ENCODE results near the gene N4BP2. TPM values are rescaled to one million over a fixed set of nuclear protein-coding genes. Genes with fewer than 3 reads are reported as not detected.

The N4BP2 gene
- total RNA-seq, 1 donor from 2014 or later = 8.9 TPM

DNA sequence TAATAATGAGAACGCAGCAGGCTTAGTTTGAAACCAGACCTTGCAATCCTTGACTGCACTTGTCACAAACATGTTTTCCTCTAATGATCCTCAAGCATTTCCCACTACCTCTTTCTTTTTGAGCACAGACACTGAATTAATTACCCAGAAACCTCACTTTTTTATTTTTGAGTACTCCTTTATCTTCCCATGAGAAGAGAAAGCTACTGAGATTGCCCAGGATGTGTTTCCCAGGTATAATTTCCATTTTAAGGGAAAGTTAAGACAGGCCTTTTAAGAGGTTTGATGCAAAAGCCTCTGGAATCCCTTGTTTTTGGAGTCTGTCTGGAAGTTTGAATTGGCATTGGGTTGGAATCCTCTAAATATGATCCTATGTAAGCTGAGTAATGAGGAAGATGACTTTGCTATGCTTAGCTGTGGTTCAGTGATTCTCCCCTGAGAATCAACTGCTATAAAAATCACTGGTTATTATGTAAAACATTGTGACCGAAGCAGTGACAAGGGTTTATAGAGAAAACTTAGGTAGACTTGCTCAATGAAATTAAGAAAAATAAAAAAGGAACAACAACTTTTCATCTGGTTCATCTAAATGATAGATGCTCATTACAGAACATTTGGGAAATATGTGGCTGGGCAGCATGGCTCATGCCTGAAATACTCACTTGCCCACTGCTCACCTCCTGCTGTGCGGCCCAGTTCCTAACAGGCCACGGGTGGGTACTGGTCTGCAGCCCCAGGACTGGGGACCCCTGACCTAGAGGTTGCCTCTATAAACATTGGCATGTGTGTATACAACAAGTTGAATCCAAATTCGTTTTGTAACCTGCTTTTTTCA lies 129.4 kb downstream of the N4BP2 start:
- intact Hi-C loops (cut with DNase I) = no loop called here
- DNase-seq (ENCODE audit: low spot score) (no peak), ATAC-seq (no peak)

DNA sequence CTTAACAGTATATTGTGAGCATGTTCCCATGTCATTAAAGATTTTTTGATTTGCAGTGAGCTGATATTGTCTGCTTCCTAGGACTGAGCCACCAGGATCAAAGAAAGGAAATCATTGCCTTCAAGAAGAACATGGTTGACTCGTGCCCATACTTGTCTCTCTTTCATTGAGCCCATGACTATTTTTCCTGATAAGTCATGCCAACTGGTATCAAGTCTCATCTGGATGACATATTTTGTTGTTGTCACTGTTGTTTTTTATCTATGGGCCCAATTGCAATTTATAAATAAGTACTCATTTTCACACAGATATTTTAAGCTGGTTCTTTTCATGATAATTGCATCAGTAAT lies 130.0 kb downstream of the N4BP2 start:
- intact Hi-C loops (cut with DNase I) = no loop called here
- DNase-seq (ENCODE audit: low spot score) (no peak), ATAC-seq (no peak)

DNA sequence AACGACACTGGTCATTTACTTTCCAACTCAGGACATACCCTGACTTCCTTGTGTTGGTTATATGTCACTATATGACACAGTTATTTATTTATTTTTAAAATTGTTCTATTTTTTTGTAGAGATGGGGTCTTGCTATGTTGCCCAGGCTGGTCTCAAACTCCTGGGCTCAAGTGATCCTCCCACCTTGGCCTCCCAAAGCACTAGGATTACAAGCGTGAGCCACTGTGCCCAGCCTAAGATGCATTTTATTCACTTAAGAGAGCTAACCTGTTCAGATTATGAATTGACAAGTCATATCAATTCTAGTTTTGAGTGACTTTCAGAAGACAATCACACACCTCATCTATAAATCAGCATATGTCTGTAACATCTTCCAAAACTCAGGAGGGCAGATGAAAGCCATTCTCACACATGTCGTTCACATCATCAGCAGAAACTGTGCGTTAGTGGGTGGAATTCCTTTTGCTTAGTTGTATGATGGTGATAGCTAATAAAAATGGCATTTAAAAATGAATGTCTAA lies 130.8 kb downstream of the N4BP2 start:
- ATAC-seq (no peak), DNase-seq (ENCODE audit: low spot score) (no peak)
- intact Hi-C loops (cut with DNase I) = no loop called here

DNA sequence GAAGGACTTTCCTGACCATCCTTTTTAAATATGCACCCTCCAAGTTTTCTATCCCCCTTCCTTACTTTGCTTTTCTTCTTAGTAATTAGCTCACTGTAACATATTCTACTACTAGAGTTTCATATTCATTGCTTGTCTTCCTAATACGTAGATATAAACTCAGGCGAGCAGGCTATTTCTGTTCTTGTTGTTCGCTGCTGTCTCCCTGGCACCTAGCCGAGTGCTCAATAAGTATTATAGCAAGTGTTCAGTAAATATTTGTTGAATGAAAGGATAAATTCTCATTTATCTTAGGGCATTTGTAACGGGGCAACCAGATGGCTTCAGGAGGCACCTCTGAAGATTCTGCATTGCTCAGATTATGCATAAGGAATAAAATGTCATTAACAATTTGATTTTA lies 133.4 kb downstream of the N4BP2 start:
- DNase-seq (ENCODE audit: low spot score) = no peak
- no peak for ATAC-seq
- intact Hi-C loops (cut with DNase I) = no loop called here

GRCh38 chr4:40190465-40190864 lies 133.8 kb downstream of the N4BP2 start:
- DNase-seq (ENCODE audit: low spot score) (no peak), ATAC-seq (no peak)
- intact Hi-C loops (cut with DNase I) = no loop called here

- DNase-seq (ENCODE audit: low spot score) (no peak), ATAC-seq (no peak)
- intact Hi-C loops (cut with DNase I) = no loop called here
Measured at GRCh38 chr4:40190880-40191815, 134.5 kb downstream of the N4BP2 start.

DNA sequence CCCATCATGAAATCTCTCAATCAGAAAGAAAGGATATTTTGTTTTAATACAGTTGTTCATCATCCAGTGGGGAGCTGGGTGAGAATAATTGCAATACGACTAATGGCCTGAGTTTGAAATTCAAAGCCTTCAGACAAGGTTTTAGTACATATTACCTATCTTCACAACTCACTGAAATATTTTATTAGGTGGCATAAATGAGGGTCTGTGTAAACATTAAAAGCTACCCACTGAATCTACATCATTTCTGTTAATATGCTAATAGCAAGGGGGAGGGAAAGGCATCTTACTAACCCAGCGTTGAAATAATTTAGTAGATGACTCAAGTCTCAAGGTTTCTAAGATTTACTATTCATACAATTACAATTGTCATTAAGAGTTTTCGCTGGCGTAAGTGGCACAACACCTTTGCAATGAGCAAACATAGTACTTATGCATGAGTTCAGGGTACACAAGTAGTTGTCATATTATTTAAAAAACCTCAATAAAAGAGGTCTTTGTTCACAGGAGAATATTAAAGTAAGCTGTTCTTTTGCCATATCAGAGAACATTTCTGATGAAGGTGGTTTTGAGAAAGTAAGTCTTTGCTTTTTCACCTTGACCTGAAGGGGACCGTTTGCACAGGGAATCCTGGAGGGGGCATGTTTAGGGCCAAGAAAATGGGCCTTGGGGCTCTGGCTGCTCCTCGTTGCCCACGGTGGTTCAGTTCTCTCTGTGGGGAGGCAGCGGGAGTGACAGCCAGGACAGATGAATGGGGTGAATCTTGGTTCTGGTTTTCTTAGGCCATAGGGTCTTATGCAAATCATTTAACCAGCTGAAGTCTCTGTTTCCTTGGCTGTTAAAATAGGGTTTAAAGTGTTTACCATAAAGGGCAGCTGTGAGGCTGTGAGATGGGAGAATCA lies 135.7 kb downstream of the N4BP2 start:
- intact Hi-C loops (cut with DNase I) = no loop called here
- no peak for DNase-seq (ENCODE audit: low spot score)
- no peak for ATAC-seq

DNA sequence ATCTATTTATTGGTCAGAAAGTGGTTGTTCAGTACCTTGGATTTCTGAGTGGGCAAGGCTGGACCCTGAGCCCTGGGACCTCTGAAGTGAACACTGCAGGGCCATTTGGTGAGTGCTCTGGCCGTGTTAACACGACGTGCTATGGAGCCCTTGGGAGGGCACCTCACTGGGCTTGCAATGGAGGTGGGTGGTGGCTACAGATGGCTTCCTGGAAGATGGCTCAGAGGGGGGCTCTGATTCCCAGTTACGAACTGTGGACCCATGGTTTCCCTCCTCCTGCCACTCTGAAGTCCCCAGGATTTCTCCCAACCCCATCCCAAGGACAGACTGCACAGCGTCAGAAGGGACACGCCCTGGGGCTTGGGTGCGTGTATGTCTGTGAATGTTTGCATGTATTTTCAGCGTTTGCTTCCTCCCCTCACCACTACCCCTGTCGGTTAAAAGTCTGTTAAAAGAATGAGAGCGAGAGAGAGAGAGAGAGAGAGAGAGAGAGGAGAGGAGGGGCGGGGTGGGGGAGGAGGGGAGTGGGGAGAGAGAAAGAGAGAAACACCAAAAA lies 136.4 kb downstream of the N4BP2 start:
- ATAC-seq (no peak), DNase-seq (ENCODE audit: low spot score) (no peak)
- intact Hi-C loops (cut with DNase I) = no loop called here

GRCh38 chr4:40193578-40193977 lies 136.9 kb downstream of the N4BP2 start:
- intact Hi-C loops (cut with DNase I) = no loop called here
- ATAC-seq = no peak
- no peak for DNase-seq (ENCODE audit: low spot score)

- intact Hi-C loops (cut with DNase I) = no loop called here
- DNase-seq (ENCODE audit: low spot score) = no peak
- ATAC-seq = no peak
Measured at GRCh38 chr4:40194602-40195161, 138.0 kb downstream of the N4BP2 start.

DNA sequence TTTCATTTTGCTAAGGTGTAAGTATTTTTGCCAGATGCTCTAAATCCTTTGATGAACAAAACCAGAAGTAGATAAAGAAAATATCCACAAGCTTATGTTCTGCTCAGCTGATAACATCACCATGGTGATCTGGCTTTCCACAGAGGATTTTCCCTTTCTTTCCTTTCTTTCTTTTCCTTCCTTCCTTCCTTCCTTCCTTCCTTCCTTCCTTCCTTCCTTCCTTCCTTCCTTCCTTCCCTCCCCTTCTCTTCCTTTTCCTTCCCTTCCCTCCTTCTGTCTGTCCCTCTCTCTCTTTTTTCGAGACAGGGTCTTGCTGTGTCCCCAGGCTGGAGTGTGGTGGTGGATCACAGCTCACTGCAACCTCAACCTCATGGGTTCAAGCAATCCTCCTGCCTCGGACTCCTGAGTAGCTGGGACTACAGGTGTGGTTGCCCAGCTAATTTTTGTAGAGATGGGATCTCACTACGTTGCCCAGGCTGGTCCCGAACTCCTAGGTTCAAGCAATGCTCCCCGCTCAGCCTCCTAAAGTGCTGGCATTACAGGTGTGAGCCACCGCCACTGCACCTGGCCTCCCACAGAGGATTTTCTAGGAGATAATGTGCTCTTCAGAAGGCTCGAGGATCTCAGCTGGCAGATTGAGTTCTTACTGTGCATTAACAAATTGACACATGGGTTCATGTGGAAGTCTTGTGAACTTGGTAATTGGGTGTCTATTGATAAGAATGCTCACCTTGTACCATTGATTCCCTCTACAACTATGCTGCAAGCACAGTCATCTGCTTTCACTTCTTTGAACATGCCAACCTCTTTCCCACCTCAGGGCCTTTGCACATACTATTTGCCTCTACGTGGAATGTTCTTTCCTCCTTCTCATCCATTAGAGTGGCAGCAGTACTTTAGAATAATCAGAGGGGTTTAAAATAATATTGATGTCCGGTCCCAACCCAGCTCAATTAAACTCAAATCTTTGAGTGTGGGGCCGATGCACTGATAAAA lies 138.8 kb downstream of the N4BP2 start:
- intact Hi-C loops (cut with DNase I) = no loop called here
- ATAC-seq (no peak), DNase-seq (ENCODE audit: low spot score) (no peak)

DNA sequence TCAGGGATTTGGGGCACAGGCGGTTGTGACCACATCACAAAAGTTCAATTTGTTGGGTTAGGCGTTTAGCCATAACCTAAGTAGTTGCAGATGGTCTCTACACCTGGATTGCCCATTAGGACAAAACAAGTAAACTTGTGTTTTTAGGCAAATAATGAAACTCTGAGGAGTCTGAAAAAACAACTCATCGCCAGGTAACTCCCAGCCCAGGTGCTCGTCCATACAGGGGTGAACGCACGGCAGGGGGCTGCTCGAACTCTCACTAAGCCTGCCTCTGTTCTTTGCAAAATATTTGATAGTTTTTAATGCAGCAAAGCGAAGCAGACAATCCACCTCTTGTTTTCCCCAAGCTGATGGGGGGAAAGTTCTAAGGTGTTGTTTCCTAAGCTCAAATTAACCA lies 139.6 kb downstream of the N4BP2 start:
- intact Hi-C loops (cut with DNase I) = no loop called here
- DNase-seq (ENCODE audit: low spot score) (no peak), ATAC-seq (no peak)

DNA sequence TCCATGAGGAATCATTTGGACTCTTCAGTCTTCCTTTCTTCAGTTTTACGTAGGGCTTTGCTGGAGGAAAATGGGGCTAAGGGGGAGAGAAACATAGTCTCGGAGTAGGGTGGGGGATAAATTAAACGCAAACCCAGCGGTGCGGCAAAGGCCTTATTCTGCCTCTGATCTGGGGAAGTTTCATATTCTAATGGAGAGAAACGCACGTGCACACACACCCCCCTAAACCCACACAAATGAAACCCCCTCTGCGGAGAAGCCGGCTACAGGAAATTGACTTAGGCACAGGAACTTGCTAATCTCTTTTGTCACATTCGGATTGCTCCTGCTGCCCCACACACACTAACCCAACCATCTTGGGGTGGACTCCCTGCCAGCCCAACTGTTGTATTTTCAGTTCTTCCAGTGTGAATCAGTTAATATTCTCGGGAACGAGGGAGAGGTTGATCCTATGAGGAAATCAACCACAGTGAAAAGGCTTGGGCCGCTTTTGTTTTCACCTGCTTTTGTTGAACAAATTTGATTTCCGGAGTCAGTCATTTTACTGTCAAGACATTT lies 140.2 kb downstream of the N4BP2 start, which contains the start of gene RHOH:
TSS of gene RHOH (plus strand) at position 308 of the 558 bp plus-strand sequence. CDS start 46,356 bp downstream, outside the sequence.
- intact Hi-C loops (cut with DNase I) = no loop called here
- ATAC-seq (no peak), DNase-seq (ENCODE audit: low spot score) (no peak)

DNA sequence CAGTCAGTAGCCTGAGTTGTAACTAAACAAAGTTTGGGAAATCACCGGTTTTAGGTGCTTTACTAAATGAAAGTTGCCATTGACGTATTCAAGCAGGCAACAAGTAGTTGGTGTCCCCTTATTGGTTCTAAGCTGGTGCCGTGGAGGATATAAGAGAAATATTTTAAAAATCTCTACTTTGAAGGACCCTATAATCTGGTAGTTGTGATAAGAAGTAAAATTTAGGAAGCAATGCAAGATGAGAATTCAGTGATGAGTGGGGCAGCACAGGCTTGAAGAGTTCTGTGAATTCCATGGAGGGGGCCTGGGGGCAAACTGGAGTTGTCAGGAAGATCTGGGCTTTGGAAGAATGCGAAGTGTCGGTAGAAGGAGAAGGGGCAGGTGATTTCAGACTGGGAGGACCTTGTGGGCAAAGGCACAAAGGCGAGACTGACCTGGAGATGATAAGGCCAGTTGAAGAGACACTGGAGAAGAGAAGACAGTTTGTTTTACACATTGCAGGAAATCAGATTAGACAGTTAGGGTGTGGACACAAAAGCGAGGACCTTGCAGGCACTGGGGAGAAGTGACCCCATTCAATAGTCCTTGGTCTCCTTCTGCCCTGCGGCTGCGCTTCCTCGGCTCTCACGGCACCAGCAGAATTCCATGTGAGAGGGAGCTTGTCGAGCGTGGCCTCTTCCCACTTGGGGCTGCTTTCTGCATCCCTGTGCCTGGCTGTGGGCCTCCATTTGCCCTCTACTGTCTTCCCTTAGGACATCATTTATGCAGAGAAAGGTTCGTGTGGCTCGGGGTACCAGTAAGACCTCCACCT lies 141.4 kb downstream of the N4BP2 start:
- ATAC-seq (no peak), DNase-seq (ENCODE audit: low spot score) (no peak)
- intact Hi-C loops (cut with DNase I) = no loop called here

- DNase-seq (ENCODE audit: low spot score) (no peak), ATAC-seq (no peak)
- intact Hi-C loops (cut with DNase I) = no loop called here
Measured at GRCh38 chr4:40199179-40199670, 142.6 kb downstream of the N4BP2 start.

Data from sciatic nerve (tissue), 2 donors.